ENCODE measurements around the gene ACSL4.
"Not testable (repeated sequence)": the region's sequence is repeated elsewhere in the genome, so short reads cannot be mapped to it uniquely, and the experiment has no call there.

- not testable (repeated sequence) for TF ChIP-seq CTCF, POLR2A, EP300 (IDR thresholded peaks at IDR 0.05)
Observed at GRCh38 chrX:109671170-109671569, 61.9 kb downstream of the ACSL4 start.
